GM19372 (cell line): Measurements from ENCODE around the gene NDUFS6.
A peak's percentile ranks its signal among the peaks of the same experiment; 100 is the strongest.

Source experiments
- ATAC-seq: cut with Tn5 transposase; IDR thresholded peaks from one replicate; pipeline ENCODE4 v1.9.1; 2021; ENCODE audit warnings: mild to moderate bottlenecking, low read depth, moderate library complexity; ENCODE audit not compliant: unreplicated experiment

The NDUFS6 gene

GRCh38 chr5:1801222-1801966 is at the start of gene NDUFS6:
Gene NDUFS6 (plus strand): TSS chr5:1801407. CDS start chr5:1801418, 11 bp downstream.
- peak; percentile 53 for ATAC-seq

GRCh38 chr5:1751864-1752822 is 49.1 kb upstream of the NDUFS6 start:
- ATAC-seq = no peak

GRCh38 chr5:1752881-1753280 is 48.3 kb upstream of the NDUFS6 start:
- no peak for ATAC-seq

GRCh38 chr5:1753490-1753889 is 47.7 kb upstream of the NDUFS6 start:
- no peak for ATAC-seq

GRCh38 chr5:1754531-1755220 is 46.5 kb upstream of the NDUFS6 start:
- no peak for ATAC-seq

GRCh38 chr5:1755321-1755949 is 45.8 kb upstream of the NDUFS6 start:
- no peak for ATAC-seq

- ATAC-seq = no peak
Measured at GRCh38 chr5:1756481-1756880, 44.7 kb upstream of the NDUFS6 start.

GRCh38 chr5:1757511-1757910 is 43.7 kb upstream of the NDUFS6 start:
- no peak for ATAC-seq

GRCh38 chr5:1758574-1758973 is 42.6 kb upstream of the NDUFS6 start:
- no peak for ATAC-seq

- ATAC-seq = no peak
Measured at GRCh38 chr5:1759378-1759970, 41.7 kb upstream of the NDUFS6 start.

- ATAC-seq = no peak
Measured at GRCh38 chr5:1760231-1760630, 41.0 kb upstream of the NDUFS6 start.

GRCh38 chr5:1760656-1761452 is 40.4 kb upstream of the NDUFS6 start:
- ATAC-seq = no peak

- no peak for ATAC-seq
Measured at GRCh38 chr5:1761453-1761755, 39.8 kb upstream of the NDUFS6 start.

- no peak for ATAC-seq
Measured at GRCh38 chr5:1762121-1762882, 38.9 kb upstream of the NDUFS6 start.

- ATAC-seq = no peak
Measured at GRCh38 chr5:1762883-1763547, 38.2 kb upstream of the NDUFS6 start.

GRCh38 chr5:1763548-1763911 is 37.7 kb upstream of the NDUFS6 start:
- ATAC-seq = no peak

GRCh38 chr5:1763960-1764605 is 37.1 kb upstream of the NDUFS6 start:
- ATAC-seq = no peak

- ATAC-seq = no peak
Measured at GRCh38 chr5:1764606-1764960, 36.6 kb upstream of the NDUFS6 start.
